GM19467 (cell line): ENCODE measurements around the gene CENPM.

ENCODE experiments used
- ATAC-seq: cut with Tn5 transposase; IDR thresholded peaks from one replicate; pipeline ENCODE4 v1.9.1; 2021; ENCODE audit warnings: mild to moderate bottlenecking, moderate library complexity; ENCODE audit not compliant: unreplicated experiment

CENPM gene

GRCh38 chr22:41946629-41947423 lies at the start of gene CENPM:
Gene CENPM, minus strand, starts transcription at chr22:41947152. Its CDS starts 76 bp downstream, at chr22:41947076.
- ATAC-seq: peak; percentile 72

GRCh38 chr22:41995211-41995610 lies 48.3 kb upstream of the CENPM start:
- no peak for ATAC-seq

- no peak for ATAC-seq
Measured at GRCh38 chr22:41992496-41992895, 45.5 kb upstream of the CENPM start.

- no peak for ATAC-seq
Measured at GRCh38 chr22:41991111-41991510, 44.2 kb upstream of the CENPM start.

GRCh38 chr22:41989246-41989645 lies 42.3 kb upstream of the CENPM start:
- no peak for ATAC-seq

- no peak for ATAC-seq
Measured at GRCh38 chr22:41987276-41987675, 40.3 kb upstream of the CENPM start.

GRCh38 chr22:41983513-41984405 lies 36.8 kb upstream of the CENPM start:
- ATAC-seq: no peak

GRCh38 chr22:41982865-41983264 lies 35.9 kb upstream of the CENPM start:
- no peak for ATAC-seq

GRCh38 chr22:41979423-41980250 lies 32.7 kb upstream of the CENPM start:
- ATAC-seq: no peak

- ATAC-seq: no peak
Measured at GRCh38 chr22:41978732-41979131, 31.8 kb upstream of the CENPM start.

- no peak for ATAC-seq
Measured at GRCh38 chr22:41976961-41977566, 30.1 kb upstream of the CENPM start.

- ATAC-seq: no peak
Measured at GRCh38 chr22:41976070-41976901, 29.3 kb upstream of the CENPM start.

- ATAC-seq: no peak
Measured at GRCh38 chr22:41975299-41976069, 28.5 kb upstream of the CENPM start.

GRCh38 chr22:41974691-41975290 lies 27.8 kb upstream of the CENPM start:
- ATAC-seq: no peak

- ATAC-seq: no peak
Measured at GRCh38 chr22:41971431-41971830, 24.5 kb upstream of the CENPM start.

- ATAC-seq: no peak
Measured at GRCh38 chr22:41970601-41971000, 23.6 kb upstream of the CENPM start.

- no peak for ATAC-seq
Measured at GRCh38 chr22:41969110-41969646, 22.2 kb upstream of the CENPM start, which contains the start of gene SEPTIN3. Gene SEPTIN3, plus strand, starts transcription at chr22:41969443. Its CDS starts 2,050 bp downstream, at chr22:41971493.

GRCh38 chr22:41968601-41969000 lies 21.6 kb upstream of the CENPM start:
- no peak for ATAC-seq
